AG09319 (cell line): ENCODE data around the gene PM20D1.
"Not testable (repeated sequence)": the region's sequence is repeated elsewhere in the genome, so short reads cannot be mapped to it uniquely, and the experiment has no call there.

Source experiments
- DNase-seq: peaks from one replicate; pipeline ENCODE4 v3.0.0-alpha.2; 2010; ENCODE audit warnings: low read depth; ENCODE audit errors: extremely low read depth
- TF ChIP-seq, protein P1 (sequence below): IDR thresholded peaks from 2 replicates; pipeline ENCODE4 v1.5.1; 2011; ENCODE audit warnings: low read depth, mild to moderate bottlenecking, inconsistent platforms, low read length, moderate library complexity

The PM20D1 gene

DNA sequence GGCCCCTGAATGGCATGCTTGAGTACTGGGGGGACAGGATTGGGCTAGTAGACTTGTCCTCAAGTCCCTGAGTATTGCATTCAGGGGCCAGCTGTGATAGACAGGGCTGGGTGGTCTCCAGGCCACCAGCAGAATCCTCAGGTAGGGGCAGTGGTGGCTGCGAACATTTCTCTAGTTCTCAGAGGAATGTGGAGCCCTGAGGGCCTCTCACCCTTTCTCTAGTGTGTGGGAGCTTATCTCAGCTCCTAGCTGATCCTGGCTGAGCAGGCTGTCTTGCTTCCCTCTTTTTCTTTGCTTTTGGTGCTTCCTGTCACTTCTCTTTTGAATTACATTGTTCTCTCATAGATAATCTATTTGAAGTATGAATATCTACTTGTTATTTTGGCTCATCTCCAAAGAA, 30.0 kb upstream of the PM20D1 start:
- DNase-seq: no peak
- TF ChIP-seq, protein P1, sequence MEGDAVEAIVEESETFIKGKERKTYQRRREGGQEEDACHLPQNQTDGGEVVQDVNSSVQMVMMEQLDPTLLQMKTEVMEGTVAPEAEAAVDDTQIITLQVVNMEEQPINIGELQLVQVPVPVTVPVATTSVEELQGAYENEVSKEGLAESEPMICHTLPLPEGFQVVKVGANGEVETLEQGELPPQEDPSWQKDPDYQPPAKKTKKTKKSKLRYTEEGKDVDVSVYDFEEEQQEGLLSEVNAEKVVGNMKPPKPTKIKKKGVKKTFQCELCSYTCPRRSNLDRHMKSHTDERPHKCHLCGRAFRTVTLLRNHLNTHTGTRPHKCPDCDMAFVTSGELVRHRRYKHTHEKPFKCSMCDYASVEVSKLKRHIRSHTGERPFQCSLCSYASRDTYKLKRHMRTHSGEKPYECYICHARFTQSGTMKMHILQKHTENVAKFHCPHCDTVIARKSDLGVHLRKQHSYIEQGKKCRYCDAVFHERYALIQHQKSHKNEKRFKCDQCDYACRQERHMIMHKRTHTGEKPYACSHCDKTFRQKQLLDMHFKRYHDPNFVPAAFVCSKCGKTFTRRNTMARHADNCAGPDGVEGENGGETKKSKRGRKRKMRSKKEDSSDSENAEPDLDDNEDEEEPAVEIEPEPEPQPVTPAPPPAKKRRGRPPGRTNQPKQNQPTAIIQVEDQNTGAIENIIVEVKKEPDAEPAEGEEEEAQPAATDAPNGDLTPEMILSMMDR: no peak

DNA sequence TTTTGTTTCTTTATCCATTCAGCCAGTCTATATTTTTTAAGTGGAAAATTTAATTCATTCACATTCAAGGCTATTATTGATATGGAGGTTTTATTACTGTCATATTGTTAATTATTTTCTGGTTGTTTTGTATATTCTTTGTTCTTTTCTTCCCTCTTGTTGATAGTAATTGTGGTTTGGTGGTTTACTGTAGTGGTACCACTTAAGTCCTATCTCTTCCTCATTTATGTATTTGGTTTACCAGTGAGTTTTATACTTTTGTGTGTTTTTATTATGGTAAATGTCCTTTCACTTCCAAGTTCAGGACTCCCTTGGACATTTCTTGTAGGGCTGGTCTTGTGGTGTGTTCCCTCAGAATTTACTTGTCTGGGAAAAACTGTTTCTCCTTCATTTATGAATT, 28.1 kb upstream of the PM20D1 start:
- TF ChIP-seq, protein P1: no peak
- DNase-seq: no peak

DNA sequence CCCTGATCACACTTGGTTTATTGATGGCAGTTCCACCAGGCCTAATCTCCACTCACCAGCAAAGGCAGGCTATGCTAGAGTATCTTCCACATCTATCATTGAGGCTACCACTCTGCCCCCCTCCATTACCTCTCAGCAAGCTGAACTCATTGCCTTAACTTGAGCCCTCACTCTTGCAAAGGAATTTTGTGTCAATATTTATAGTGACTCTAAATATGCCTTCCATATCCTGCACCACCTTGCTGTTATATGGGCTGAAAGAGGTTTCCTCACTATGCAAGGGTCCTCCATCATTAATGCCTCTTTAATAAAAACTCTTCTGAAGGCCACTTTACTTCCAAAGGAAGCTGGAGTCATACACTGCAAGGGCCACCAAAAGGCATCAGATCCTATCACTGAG, 23.2 kb upstream of the PM20D1 start:
- DNase-seq: not testable (repeated sequence)

- TF ChIP-seq, protein P1: no peak
- DNase-seq: no peak
Observed at GRCh38 chr1:205870236-205870635, 20.3 kb upstream of the PM20D1 start.

DNA sequence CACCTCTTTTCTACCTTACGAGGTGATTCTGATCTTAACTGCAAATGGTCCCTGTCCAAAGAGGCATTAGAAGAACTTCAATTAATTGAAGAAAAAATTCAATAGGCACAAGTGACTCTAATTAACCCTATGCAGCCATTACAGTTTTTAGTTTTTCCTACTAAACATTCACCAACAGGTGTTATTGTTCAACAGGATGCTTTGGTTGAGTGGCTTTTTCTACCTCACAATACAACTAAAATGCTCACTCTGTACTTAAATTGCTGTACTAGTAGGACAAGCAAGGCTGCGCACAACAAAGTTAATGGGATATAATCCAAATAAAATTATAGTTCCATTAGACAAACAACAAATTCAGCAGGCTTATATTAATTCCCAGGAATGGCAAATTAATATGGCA, 11.6 kb upstream of the PM20D1 start:
- TF ChIP-seq, protein P1: no peak
- no peak for DNase-seq

DNA sequence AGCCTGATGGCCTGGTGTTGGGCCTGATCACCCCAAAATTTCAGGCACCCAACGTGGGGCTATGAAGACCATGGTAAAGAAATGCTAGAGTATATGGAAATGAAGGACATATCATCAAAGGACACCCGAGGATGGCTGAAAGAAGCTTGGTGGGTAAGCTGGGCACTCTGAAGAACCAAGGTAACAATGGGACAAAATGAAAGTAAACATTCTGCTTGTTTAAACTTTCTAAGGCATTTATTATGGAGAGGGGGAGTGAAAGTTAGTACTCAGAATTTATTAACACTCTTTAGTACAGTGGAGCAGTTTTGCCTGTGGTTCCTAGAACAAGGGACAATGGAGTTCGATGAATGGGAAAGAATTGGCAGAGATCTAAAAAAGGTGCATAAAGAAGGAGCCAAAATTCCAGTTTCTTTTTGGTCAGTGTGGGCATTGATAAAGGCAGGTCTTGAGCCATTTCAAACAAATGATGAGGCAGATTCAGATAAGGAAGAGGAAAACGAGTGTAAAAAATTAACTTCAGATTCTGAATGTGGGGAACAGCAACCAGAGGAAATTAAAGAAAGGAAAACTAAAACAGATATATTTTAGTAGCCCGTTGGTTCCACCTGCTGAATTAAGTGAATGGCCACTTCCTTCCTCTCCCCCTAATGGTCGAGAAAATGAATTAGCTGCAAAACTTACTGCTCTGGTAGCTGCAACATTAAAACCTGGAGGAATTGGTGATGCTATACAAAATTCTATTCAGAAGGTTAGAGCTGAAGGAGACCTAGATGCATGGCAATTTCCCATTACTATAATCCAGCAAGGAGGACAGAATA, 8.4 kb upstream of the PM20D1 start:
- TF ChIP-seq, protein P1: no peak
- DNase-seq: no peak

DNA sequence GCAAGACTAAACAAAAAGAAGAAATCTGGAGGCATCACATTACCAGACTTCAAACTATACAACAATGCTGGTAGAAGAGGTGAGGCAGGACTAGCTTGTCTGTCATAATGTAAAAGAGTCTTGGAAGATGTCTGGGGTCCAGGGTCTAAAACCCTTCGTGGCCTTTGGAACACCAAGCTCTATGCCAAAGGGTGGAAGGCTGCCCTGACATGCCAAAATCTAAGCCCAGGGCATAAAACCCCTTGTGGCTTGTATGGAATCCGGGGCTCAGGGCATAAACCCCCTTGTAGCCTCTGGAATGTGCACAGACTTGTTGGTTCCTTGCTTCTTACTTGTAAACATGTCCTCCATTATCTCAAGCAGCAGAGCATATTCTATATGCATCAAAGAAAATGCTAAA, 7.6 kb upstream of the PM20D1 start:
- not testable (repeated sequence) for DNase-seq

DNA sequence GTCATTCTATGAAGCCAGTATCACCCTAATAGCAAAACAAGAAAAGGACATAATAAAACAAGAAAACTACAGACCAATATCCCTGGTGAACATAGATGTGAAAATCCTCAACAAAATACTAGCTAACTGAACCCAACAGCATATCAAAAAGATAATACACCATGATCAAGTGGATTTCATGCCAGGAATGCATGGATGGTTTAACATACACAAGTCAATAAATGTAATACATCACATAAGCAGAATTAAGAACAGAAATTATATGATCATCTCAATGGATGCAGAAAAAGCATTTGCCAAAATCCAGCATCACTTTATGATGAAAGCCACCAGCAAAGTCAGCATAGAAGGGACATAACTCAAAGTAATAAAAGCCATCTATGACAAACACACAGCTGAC, 6.5 kb upstream of the PM20D1 start:
- TF ChIP-seq, protein P1: no peak

More for the DNA sequence above, 6.5 kb upstream of the PM20D1 start:
- no peak for DNase-seq
